Esophagus squamous epithelium (tissue), 5 donors: Measurements from ENCODE around the gene PDE2A. TPM values are rescaled to one million over a fixed set of nuclear protein-coding genes. Genes with fewer than 3 reads are reported as not detected.
A peak's percentile ranks its signal among the peaks of the same experiment; 100 is the strongest.

ENCODE experiments used
- DNase-seq: peaks from one replicate; lab custom pipeline; 2025; lab: John Stamatoyannopoulos, UW
- H3K27ac ChIP-seq, 4 donors: fragments of 200-600 bp; sonication (generic); one replicate each; pipeline ENCODE4 v1.5.1; 2016 to 2019; ENCODE audit warnings: mild to moderate bottlenecking in 1 of 4
- H3K27me3 ChIP-seq, 4 donors: fragments of 200-600 bp; sonication (generic); 1 replicate in 3 of 4; 2 replicates in 1 of 4; pipeline versions ENCODE4 v1.5.1 to v1.6.0; 2017 to 2021; ENCODE audit warnings: antibody characterized with exemption in 1 of 4
- H3K36me3 ChIP-seq, 3 donors: fragments of 200-600 bp; sonication (generic); one replicate each; pipeline ENCODE4 v1.5.1; 2016 to 2019
- H3K4me1 ChIP-seq, 3 donors: fragments of 200-600 bp; sonication (generic); one replicate each; pipeline ENCODE4 v1.5.1; 2017 to 2019
- H3K4me3 ChIP-seq, 4 donors: fragments of 200-600 bp; sonication (generic); 1 replicate in 3 of 4; 2 replicates in 1 of 4; pipeline ENCODE4 v1.5.1; 2016 to 2019; ENCODE audit warnings: mild to moderate bottlenecking in 2 of 4, moderate library complexity in 1 of 4
- H3K9me3 ChIP-seq, 3 donors: fragments of 200-600 bp; sonication (generic); one replicate each; pipeline ENCODE4 v1.5.1; 2016 to 2019
- POLR2A ChIP-seq, 4 donors: fragments of 450-650 bp; IDR thresholded peaks; one replicate each; pipeline ENCODE4 v1.6.1; 2017; ENCODE audit warnings: antibody characterized with exemption in 4 of 4, mild to moderate bottlenecking in 4 of 4, moderate library complexity in 3 of 4
- whole genome bisulfite sequencing, 2 donors: methylation state at CpG; one replicate each; pipeline ENCODE4 v1.1.5; 2018; 5-methylcytosine and 5-hydroxymethylcytosine counted together
- intact Hi-C: fragments of 100-400 bp; cut with DNase I; formaldehyde crosslinking; loops from one replicate; pipeline ENCODE4 v1.15.0; 2022
- total RNA-seq, 4 donors: library from RNA; depleted of rRNA; stranded (reverse); fragments of >200 nt; gene quantifications; one replicate each; pipeline ENCODE4 v1.1.0, GENCODE V29; 2016
- TF ChIP-seq, protein P1 (sequence below), 6 experiments: fragments of 450-650 bp in 4 of 6; fragments of 200-600 bp in 2 of 6; sonication (generic) in 2 of 6; IDR thresholded peaks; one replicate each; pipeline ENCODE4 v1.5.1; 2016 to 2019; ENCODE audit warnings: antibody characterized with exemption in 6 of 6, mild to moderate bottlenecking in 4 of 6, moderate library complexity in 4 of 6
- donor health status: DM: yes; HTN: yes; CAD: no.

The PDE2A gene
- total RNA-seq, 4 donors from 2014 or later: 5.6 to 38.3 (median 12.9) TPM

DNA sequence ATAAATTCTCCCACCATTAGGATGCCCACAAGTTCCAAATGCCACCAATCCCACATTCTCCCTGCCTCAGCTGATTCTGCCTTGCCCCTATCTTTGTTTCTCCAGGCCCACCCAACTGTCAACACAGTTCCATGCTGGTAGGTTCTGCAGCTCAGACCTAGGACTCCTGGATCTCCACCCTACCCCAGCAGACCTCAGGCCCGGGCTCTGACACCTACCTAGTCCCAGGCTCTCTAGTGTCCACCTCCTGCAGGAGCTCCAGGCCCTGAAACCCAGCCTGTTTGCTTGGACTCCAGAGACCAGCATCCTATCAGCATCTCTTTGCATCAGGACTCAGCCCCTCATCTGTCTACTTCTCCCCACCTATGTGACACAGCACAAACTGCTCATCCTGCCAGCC, 86.5 kb downstream of the PDE2A start:
- Histone ChIP-seq H3K27ac (no peak overlapping the region), H3K36me3 (peaks cover 0 to 31% (median 0%) of the 10 kb centered on the region in 3 donors), H3K4me1 (peaks cover 5 to 34% (median 10%) of the 10 kb centered on the region in 3 donors), H3K4me3 (no peak overlapping the region), H3K9me3 (no peaks in the 10 kb centered on the region), H3K27me3 (peaks cover 0 to 89% (median 8%) of the 10 kb centered on the region in 4 donors)
- no peak for DNase-seq
- no peak for TF ChIP-seq POLR2A (IDR thresholded peaks at IDR 0.05)
- TF ChIP-seq, protein P1, sequence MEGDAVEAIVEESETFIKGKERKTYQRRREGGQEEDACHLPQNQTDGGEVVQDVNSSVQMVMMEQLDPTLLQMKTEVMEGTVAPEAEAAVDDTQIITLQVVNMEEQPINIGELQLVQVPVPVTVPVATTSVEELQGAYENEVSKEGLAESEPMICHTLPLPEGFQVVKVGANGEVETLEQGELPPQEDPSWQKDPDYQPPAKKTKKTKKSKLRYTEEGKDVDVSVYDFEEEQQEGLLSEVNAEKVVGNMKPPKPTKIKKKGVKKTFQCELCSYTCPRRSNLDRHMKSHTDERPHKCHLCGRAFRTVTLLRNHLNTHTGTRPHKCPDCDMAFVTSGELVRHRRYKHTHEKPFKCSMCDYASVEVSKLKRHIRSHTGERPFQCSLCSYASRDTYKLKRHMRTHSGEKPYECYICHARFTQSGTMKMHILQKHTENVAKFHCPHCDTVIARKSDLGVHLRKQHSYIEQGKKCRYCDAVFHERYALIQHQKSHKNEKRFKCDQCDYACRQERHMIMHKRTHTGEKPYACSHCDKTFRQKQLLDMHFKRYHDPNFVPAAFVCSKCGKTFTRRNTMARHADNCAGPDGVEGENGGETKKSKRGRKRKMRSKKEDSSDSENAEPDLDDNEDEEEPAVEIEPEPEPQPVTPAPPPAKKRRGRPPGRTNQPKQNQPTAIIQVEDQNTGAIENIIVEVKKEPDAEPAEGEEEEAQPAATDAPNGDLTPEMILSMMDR (IDR thresholded peaks at IDR 0.05): no peak
- intact Hi-C loops: loop anchor here (5.0 kb wide), 1 partner anchor 50 kb away; no protein-coding TSS in a partner anchor
- 56 to 82% methylated on average over 1 of the region's 1 CpG for WGBS, 2 donors

- Histone ChIP-seq H3K36me3 (peaks cover 0 to 42% (median 0%) of the 10 kb centered on the region in 3 donors), H3K27me3 (peaks cover 0 to 78% (median 8%) of the 10 kb centered on the region in 4 donors), H3K9me3 (no peaks in the 10 kb centered on the region), H3K4me3 (no peak overlapping the region), H3K4me1 (peaks cover 5 to 34% (median 10%) of the 10 kb centered on the region in 3 donors), H3K27ac (no peak overlapping the region)
- DNase-seq: no peak
- TF ChIP-seq POLR2A (IDR thresholded peaks at IDR 0.05): no peak
- TF ChIP-seq, protein P1 (IDR thresholded peaks at IDR 0.05): no peak
- intact Hi-C loops: loop anchor here (5.0 kb wide), 1 partner anchor 51 kb away; no protein-coding TSS in a partner anchor
- WGBS, 2 donors: 66 to 86% methylated on average over 2 to 4 of the region's 7 CpGs
Measured at GRCh38 chr11:72586321-72587090, 87.7 kb downstream of the PDE2A start.

GRCh38 chr11:72585762-72586311, 88.4 kb downstream of the PDE2A start:
- 5% methylated on average over 8 of the region's 15 CpGs; no CpG with 5 or more reads in 1 of the 2 donors for WGBS, 2 donors
- no peak for DNase-seq
- Histone ChIP-seq H3K4me1 (peaks cover 5 to 34% (median 10%) of the 10 kb centered on the region in 3 donors), H3K4me3 (no peak overlapping the region), H3K9me3 (no peaks in the 10 kb centered on the region), H3K27me3 (peaks cover 0 to 71% (median 7%) of the 10 kb centered on the region in 4 donors), H3K27ac (no peak overlapping the region), H3K36me3 (peaks cover 0 to 49% (median 0%) of the 10 kb centered on the region in 3 donors)
- no peak for TF ChIP-seq POLR2A (IDR thresholded peaks at IDR 0.05)
- TF ChIP-seq, protein P1 (IDR thresholded peaks at IDR 0.05): peak; percentile 76 to 94 (median 90)
- intact Hi-C loops: loop anchor here (5.0 kb wide), 1 partner anchor 51 kb away; no protein-coding TSS in a partner anchor

GRCh38 chr11:72584939-72585597, 89.2 kb downstream of the PDE2A start:
- Histone ChIP-seq H3K4me3 (peak overlapping the region in 2 of 4 donors; percentile 21 to 34), H3K9me3 (no peaks in the 10 kb centered on the region), H3K36me3 (peaks cover 0 to 56% (median 0%) of the 10 kb centered on the region in 3 donors), H3K4me1 (peaks cover 2 to 28% (median 7%) of the 10 kb centered on the region in 3 donors), H3K27ac (no peak overlapping the region), H3K27me3 (peaks cover 0 to 63% (median 3%) of the 10 kb centered on the region in 4 donors)
- TF ChIP-seq, protein P1 (IDR thresholded peaks at IDR 0.05): no peak
- TF ChIP-seq POLR2A (IDR thresholded peaks at IDR 0.05): no peak
- DNase-seq: no peak
- intact Hi-C loops: loop anchor here (5.0 kb wide), 1 partner anchor 52 kb away; no protein-coding TSS in a partner anchor
- 39 to 48% methylated on average over 6 to 7 of the region's 12 CpGs for WGBS, 2 donors
